Chondrocyte (in vitro differentiated cells): ENCODE results near the gene PLXDC2. TPM values are rescaled to one million over a fixed set of nuclear protein-coding genes. Genes with fewer than 3 reads are reported as not detected.
A peak's percentile ranks its signal among the peaks of the same experiment; 100 is the strongest.

Source experiments
- DNase-seq: peaks from one replicate; pipeline ENCODE4 v3.0.0; 2021; ENCODE audit warnings: mixed read lengths, low spot score
- H3K27ac Mint-ChIP-seq: one replicate; pipeline ENCODE4 v1.8.0; 2021; ENCODE audit warnings: mild to moderate bottlenecking, moderate library complexity, mixed read lengths; ENCODE audit not compliant: unreplicated experiment
- H3K27me3 Mint-ChIP-seq: 2 replicates; pipeline ENCODE4 v1.8.0; 2021; ENCODE audit warnings: low read depth, mixed read lengths
- H3K36me3 Mint-ChIP-seq: 2 replicates; pipeline ENCODE4 v1.8.0; 2021; ENCODE audit warnings: low read depth, mixed read lengths
- H3K4me1 Mint-ChIP-seq: 2 replicates; pipeline ENCODE4 v1.8.0; 2021; ENCODE audit warnings: low read depth, mild to moderate bottlenecking, mixed read lengths
- H3K4me3 Mint-ChIP-seq: one replicate; pipeline ENCODE4 v1.8.0; 2021; ENCODE audit warnings: mild to moderate bottlenecking, moderate library complexity, mixed read lengths; ENCODE audit not compliant: unreplicated experiment
- H3K9me3 Mint-ChIP-seq: 2 replicates; pipeline ENCODE4 v1.8.0; 2021; ENCODE audit warnings: low read depth, mixed read lengths
- total RNA-seq: library from RNA; stranded (reverse); gene quantifications from 3 replicates; pipeline ENCODE4 v1.2.1, GENCODE V29; 2021
- TF ChIP-seq, protein P1 (sequence below): fragments of 200-600 bp; sonication (generic); IDR thresholded peaks from 2 replicates; pipeline ENCODE4 v1.5.0; 2021; ENCODE audit warnings: antibody characterized with exemption, mild to moderate bottlenecking, moderate library complexity

Gene PLXDC2
- total RNA-seq, 1 donor from 2014 or later: 88.5 TPM

DNA sequence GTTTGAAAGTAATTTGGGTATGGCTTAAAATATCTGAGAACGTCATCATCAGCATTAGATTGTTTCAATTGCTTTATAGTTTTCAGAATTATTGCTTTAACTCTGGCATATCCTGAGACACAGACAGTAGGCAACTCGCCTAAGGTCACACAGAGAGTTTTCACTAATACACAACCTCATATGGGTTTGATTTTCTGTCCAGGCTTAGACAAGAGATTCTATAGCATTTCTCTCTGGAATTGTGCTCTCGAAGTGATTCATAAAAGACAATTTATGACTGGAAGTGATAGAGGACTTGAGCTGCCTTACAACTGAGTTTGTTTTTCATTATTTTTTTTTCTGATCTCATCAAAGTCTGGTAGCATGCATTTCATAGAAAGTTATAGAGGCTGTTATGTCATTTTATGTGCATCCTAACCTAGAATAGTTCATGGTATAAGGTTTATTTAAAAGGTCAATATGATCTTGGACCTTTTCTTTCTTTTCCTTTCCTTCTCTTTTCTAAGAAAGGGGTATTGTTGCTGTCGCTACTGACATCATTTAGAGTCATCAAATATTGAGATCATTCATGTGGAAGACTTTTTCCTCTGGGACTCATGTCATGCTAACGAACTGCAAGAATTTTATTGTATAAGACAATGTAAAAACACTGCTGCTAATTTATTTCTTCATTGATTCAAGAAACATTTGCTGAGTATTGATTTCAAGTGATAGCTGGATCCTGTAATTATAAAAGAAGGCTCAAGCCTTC is 278.2 kb downstream of the PLXDC2 start:
- no peak overlapping the region for H3K27ac Mint-ChIP-seq
- DNase-seq: no peak
- H3K4me3 Mint-ChIP-seq: no peak overlapping the region
- peaks cover 7% of the 10 kb centered on the region for H3K36me3 Mint-ChIP-seq
- TF ChIP-seq, protein P1, sequence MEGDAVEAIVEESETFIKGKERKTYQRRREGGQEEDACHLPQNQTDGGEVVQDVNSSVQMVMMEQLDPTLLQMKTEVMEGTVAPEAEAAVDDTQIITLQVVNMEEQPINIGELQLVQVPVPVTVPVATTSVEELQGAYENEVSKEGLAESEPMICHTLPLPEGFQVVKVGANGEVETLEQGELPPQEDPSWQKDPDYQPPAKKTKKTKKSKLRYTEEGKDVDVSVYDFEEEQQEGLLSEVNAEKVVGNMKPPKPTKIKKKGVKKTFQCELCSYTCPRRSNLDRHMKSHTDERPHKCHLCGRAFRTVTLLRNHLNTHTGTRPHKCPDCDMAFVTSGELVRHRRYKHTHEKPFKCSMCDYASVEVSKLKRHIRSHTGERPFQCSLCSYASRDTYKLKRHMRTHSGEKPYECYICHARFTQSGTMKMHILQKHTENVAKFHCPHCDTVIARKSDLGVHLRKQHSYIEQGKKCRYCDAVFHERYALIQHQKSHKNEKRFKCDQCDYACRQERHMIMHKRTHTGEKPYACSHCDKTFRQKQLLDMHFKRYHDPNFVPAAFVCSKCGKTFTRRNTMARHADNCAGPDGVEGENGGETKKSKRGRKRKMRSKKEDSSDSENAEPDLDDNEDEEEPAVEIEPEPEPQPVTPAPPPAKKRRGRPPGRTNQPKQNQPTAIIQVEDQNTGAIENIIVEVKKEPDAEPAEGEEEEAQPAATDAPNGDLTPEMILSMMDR: no peak
- H3K9me3 Mint-ChIP-seq: peaks cover 5% of the 10 kb centered on the region
- H3K27me3 Mint-ChIP-seq: no peaks in the 10 kb centered on the region
- peaks cover 10% of the 10 kb centered on the region for H3K4me1 Mint-ChIP-seq

DNA sequence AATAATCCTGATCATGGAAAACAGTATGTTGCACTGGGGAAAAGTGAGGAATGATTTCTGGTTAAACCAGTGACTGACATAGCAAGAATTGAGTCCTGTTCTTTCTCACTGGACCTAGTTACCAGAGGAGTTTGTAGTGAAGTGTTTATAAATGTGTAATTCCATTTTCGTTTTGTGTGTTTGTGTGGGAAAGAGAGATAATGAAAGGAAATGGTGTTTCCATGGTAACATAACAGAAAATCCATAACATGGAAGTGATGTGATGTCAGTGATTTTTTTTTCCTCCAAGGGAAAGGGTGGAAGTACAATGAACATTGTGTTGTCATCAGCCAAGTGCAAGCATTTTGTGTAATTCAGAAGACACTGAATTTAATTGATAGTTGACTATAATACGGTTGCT is 283.9 kb downstream of the PLXDC2 start:
- no peaks in the 10 kb centered on the region for H3K36me3 Mint-ChIP-seq
- peak overlapping the region; percentile 64 for H3K27ac Mint-ChIP-seq
- H3K4me3 Mint-ChIP-seq: no peak overlapping the region
- TF ChIP-seq, protein P1: no peak
- H3K9me3 Mint-ChIP-seq: no peaks in the 10 kb centered on the region
- no peaks in the 10 kb centered on the region for H3K27me3 Mint-ChIP-seq
- H3K4me1 Mint-ChIP-seq: peaks cover 31% of the 10 kb centered on the region
- DNase-seq: no peak

DNA sequence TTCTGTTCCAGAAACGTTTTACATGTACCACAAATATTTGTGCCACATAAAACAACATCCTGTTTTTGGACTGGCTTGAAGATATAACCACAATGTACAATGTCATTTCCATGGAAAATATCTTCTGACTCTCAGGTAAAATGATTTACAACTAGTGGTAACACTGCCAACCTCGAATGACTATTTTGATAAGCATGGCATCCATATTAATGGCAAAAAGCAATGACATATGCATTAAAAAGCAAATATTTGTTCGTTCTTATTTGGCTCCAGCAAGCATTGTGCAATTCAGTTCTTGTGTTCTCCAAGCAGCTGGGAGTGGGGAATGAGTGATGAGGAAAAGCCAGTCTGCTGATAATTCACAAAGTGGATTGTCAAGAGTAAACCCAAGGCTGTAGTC is 289.0 kb downstream of the PLXDC2 start:
- Mint-ChIP-seq H3K36me3 (no peaks in the 10 kb centered on the region), H3K9me3 (no peaks in the 10 kb centered on the region), H3K4me3 (no peak overlapping the region), H3K27ac (peak overlapping the region; percentile 42), H3K27me3 (no peaks in the 10 kb centered on the region), H3K4me1 (peaks cover 34% of the 10 kb centered on the region)
- DNase-seq: no peak
- TF ChIP-seq, protein P1: no peak

DNA sequence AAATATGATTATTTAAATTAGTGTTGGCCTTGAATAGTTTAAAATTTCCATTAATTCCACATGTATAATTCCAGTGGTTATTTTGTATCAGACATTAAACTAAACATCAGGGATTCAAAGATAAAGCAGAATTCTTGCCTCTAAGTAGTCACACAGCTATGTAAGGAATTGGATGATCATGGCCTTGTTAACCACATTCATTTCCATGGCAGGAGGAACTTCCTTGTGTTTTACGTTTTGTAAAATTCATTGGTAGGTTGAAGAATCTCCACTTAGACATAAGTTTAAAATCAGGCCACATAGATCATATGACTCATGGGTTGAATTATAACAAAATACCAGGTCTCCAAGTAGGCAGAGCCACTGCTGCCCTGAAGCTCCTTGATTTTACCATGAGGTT is 289.7 kb downstream of the PLXDC2 start:
- H3K4me3 Mint-ChIP-seq: no peak overlapping the region
- no peaks in the 10 kb centered on the region for H3K27me3 Mint-ChIP-seq
- no peaks in the 10 kb centered on the region for H3K9me3 Mint-ChIP-seq
- no peaks in the 10 kb centered on the region for H3K36me3 Mint-ChIP-seq
- TF ChIP-seq, protein P1: no peak
- no peak for DNase-seq
- H3K4me1 Mint-ChIP-seq: peaks cover 30% of the 10 kb centered on the region
- peak overlapping the region; percentile 13 for H3K27ac Mint-ChIP-seq

DNA sequence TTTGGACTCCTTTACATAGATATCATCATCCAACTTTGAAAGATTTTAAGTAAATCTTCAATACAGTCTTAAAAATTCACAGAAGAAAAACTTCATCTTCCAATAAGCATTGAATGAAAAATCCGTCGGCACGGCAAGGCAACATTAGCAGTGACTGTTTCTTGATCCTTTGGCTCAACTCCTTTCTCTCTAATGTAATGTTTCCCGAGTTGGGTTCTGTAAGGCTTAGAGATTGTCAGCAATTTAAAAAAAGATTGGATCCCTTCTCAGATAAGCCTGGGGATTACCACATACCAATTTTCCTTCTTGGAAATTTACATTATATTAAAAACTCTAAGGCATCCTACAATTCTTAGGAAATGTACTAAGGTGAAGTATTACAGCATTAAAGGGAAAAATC is 291.8 kb downstream of the PLXDC2 start:
- TF ChIP-seq, protein P1: no peak
- Mint-ChIP-seq H3K4me1 (peaks cover 30% of the 10 kb centered on the region), H3K36me3 (peaks cover 2% of the 10 kb centered on the region)

More for the DNA sequence above, 291.8 kb downstream of the PLXDC2 start:
- DNase-seq: no peak
- Mint-ChIP-seq H3K27ac (no peak overlapping the region), H3K27me3 (no peaks in the 10 kb centered on the region), H3K4me3 (no peak overlapping the region), H3K9me3 (no peaks in the 10 kb centered on the region)
